ENCODE measurements around the gene STARD7. TPM values are rescaled to one million over a fixed set of nuclear protein-coding genes. Genes with fewer than 3 reads are reported as not detected.

Gene STARD7
- total and polyA plus RNA-seq, 2 of the 13 experiments (the other 11 are each of a cell fraction or from before 2014, with no cell fraction given): 88.2 to 300 TPM

DNA sequence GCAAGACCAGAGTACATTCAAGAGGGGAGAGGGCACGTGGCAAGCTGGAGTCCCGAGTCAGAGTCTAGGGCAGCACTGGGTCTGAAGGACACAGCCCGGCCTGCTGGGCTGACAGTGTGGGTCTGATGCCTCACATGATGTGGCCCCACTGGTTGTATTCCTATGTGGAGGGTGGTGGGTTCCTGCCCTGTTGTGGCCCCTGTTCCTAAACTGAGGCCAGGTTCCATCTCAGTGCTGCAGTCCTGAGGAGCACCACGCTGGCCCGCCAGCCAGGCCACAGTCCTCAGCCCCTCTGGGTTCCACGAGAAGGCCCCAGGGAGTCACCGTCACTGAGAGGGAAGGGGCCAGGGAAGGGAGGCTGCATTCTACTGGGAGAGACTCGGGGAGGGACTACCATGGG, 43.9 kb upstream of the STARD7 start (continued):
- no peak for TF ChIP-seq ZBTB4 (CRISPR knock-in tag; IDR thresholded peaks at IDR 0.05; ENCODE audit: borderline replicate concordance)

- POLR2A ChIA-PET: interaction anchor here (0.7 to 6.5 kb wide), 6 partner anchors 9 to 44 kb away, joined by 3 to 63 read pairs (median 4); partner anchors contain the start of genes CIAO1, STARD7 and TMEM127
- BruUV-seq (replicated peaks): no TSS peak
- H3K9ac ChIP-seq (ENCODE audit: insufficient read depth, low read depth, low read length): peak overlapping the region; percentile 27; the same call in 1 of the 2 replicates
- no peaks in the 10 kb centered on the region for H3K9me3 ChIP-seq (ENCODE audit: low read length)
- H3K27ac ChIP-seq (ENCODE audit: extremely low read length, insufficient read depth, low read length): no peak overlapping the region
- no peak overlapping the region for H3K4me3 ChIP-seq (replicated peaks in 1 of 3; ENCODE audit: insufficient read depth in 1 of 3, low read depth in 2 of 3, low read length in 3 of 3)
- peaks cover 25% of the 10 kb centered on the region for H3K4me1 ChIP-seq (ENCODE audit: insufficient read depth, low read length)
- in situ Hi-C loops (cut with HindIII; ENCODE audit: extremely low pct_ligation_motif_present, low pct_unique_long_range_greater_than_20kb) (no loop called here), intact Hi-C loops (cut with micrococcal nuclease; ENCODE audit: unreplicated experiment) (loop anchor here (5.0 kb wide), 1 partner anchor 255 kb away; the partner anchor contains the start of gene NEURL3)
- H3K79me2 ChIP-seq (ENCODE audit: insufficient read depth, low read length): peaks cover 3% of the 10 kb centered on the region
- ATAC-seq (peak; percentile 79), FAIRE-seq (peak; percentile 66), DNase-seq (ENCODE audit: low spot score) (peak; percentile 84)
- CTCF ChIA-PET (ENCODE audit: low intra/inter-chr PET ratio, low total read pairs): interaction anchor here (1.0 to 3.2 kb wide), 3 partner anchors 9 to 16 kb away, joined by 3 to 19 read pairs (median 5); partner anchors contain the start of genes CIAO1 and TMEM127
- H3K36me3 ChIP-seq (replicated peaks in 1 of 2; ENCODE audit: control insufficient read depth in 1 of 2, insufficient read depth in 2 of 2, low read length in 2 of 2): peaks cover 21 to 39% of the 10 kb centered on the region in 2 experiments
- peak overlapping the region; percentile 10; the same call in 1 of the 2 replicates for H3K4me2 ChIP-seq (ENCODE audit: low read depth, low read length)
- no peaks in the 10 kb centered on the region for H3K27me3 ChIP-seq (ENCODE audit: control insufficient read depth in 1 of 2, insufficient read depth in 2 of 2, low read length in 2 of 2)
- 82% methylated on average over 6 of the region's 6 CpGs for WGBS (ENCODE audit: low lambda C conversion rate)
- no peak overlapping the region for H2AFZ ChIP-seq (ENCODE audit: low read length)
- no peaks in the 10 kb centered on the region for H4K20me1 ChIP-seq (ENCODE audit: insufficient read depth, low read length)
- TF ChIP-seq, protein P1, sequence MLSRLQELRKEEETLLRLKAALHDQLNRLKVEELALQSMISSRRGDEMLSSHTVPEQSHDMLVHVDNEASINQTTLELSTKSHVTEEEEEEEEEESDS (CRISPR knock-in tag; IDR thresholded peaks at IDR 0.05; ENCODE audit: borderline replicate concordance): no peak
- peak; percentile 47; the same call in 1 of the 2 replicates for TF ChIP-seq ZNF619 (CRISPR knock-in tag; IDR thresholded peaks at IDR 0.05)
- TF ChIP-seq TEAD3 (CRISPR knock-in tag; optimal IDR thresholded peaks at IDR 0.05; ENCODE audit: borderline replicate concordance): peak; percentile 97
- 0 out of 4 replicates have a peak, but pooled peaks of 1 of the 2 experiments have one; percentile 18 for TF ChIP-seq EP300 (IDR thresholded peaks at IDR 0.05; ENCODE audit: low read depth in 2 of 2, low read length in 2 of 2)
- no peak for TF ChIP-seq EP300 (CRISPR knock-in tag; IDR thresholded peaks at IDR 0.05; ENCODE audit: borderline replicate concordance)
- no peak for TF ChIP-seq MBNL3 (CRISPR knock-in tag; conservative IDR thresholded peaks at IDR 0.05)
- TF ChIP-seq RBM39 (IDR thresholded peaks at IDR 0.05; ENCODE audit: low read depth, low read length, poor library complexity, severe bottlenecking): no peak
- no peak for TF ChIP-seq SRSF4 (IDR thresholded peaks at IDR 0.05; ENCODE audit: low read depth, low read length, poor library complexity, severe bottlenecking)
- no peak for TF ChIP-seq ZNF646 (CRISPR knock-in tag; IDR thresholded peaks at IDR 0.05)
Measured at GRCh38 chr2:96251721-96252292, 43.2 kb upstream of the STARD7 start.
